ENCODE measurements around the gene ABLIM1. TPM values are rescaled to one million over a fixed set of nuclear protein-coding genes. Genes with fewer than 3 reads are reported as not detected.

The ABLIM1 gene
- total and polyA plus RNA-seq, 4 donors, result 20.0 to 135 (median 59.9) TPM

- H3K9ac ChIP-seq (ENCODE audit: insufficient read depth in 1 of 2, low read length in 2 of 2), result no peak overlapping the region
- DNase-seq (no peak), ATAC-seq (ENCODE audit: insufficient read depth, low FRiP score) (no peak)
- H3K27ac ChIP-seq (ENCODE audit: low read depth in 1 of 2, low read length in 1 of 2), result peak overlapping the region; percentile 48 to 84
- no peaks in the 10 kb centered on the region for H3K36me3 ChIP-seq (ENCODE audit: control insufficient read depth in 4 of 4, insufficient read depth in 4 of 4, low read length in 4 of 4)
- no peak for TF ChIP-seq CTCF (IDR thresholded peaks at IDR 0.05; ENCODE audit: control extremely low read depth, extremely low read depth)
- WGBS, 2 donors, result 79 to 83% methylated on average over 4 of the region's 4 CpGs
- H3K27me3 ChIP-seq (ENCODE audit: control insufficient read depth in 3 of 3, insufficient read depth in 3 of 3, low read length in 2 of 3), result no peaks in the 10 kb centered on the region
- peaks cover 5 to 59% (median 40%) of the 10 kb centered on the region in 5 donors for H3K4me1 ChIP-seq (ENCODE audit: control insufficient read depth in 5 of 5, insufficient read depth in 5 of 5, low read length in 5 of 5)
- H3K4me3 ChIP-seq, result no peak overlapping the region
- no peaks in the 10 kb centered on the region for H3K9me3 ChIP-seq (ENCODE audit: control insufficient read depth in 4 of 4, insufficient read depth in 3 of 4, low read length in 3 of 4)
Measured at GRCh38 chr10:114518401-114519305, 139.4 kb downstream of the ABLIM1 start.

GRCh38 chr10:114517368-114518250 lies 140.5 kb downstream of the ABLIM1 start:
- DNase-seq, result no peak
- no peak overlapping the region for H3K4me3 ChIP-seq
- 84 to 85% methylated on average over 14 of the region's 14 CpGs for WGBS, 2 donors
- H3K9ac ChIP-seq (ENCODE audit: insufficient read depth in 1 of 2, low read length in 2 of 2), result no peak overlapping the region
- ATAC-seq (ENCODE audit: insufficient read depth, low FRiP score), result no peak
- H3K9me3 ChIP-seq (ENCODE audit: control insufficient read depth in 4 of 4, insufficient read depth in 3 of 4, low read length in 3 of 4), result no peaks in the 10 kb centered on the region
- no peaks in the 10 kb centered on the region for H3K36me3 ChIP-seq (ENCODE audit: control insufficient read depth in 4 of 4, insufficient read depth in 4 of 4, low read length in 4 of 4)
- no peaks in the 10 kb centered on the region for H3K27me3 ChIP-seq (ENCODE audit: control insufficient read depth in 3 of 3, insufficient read depth in 3 of 3, low read length in 2 of 3)
- peak overlapping the region; percentile 32 to 84 for H3K27ac ChIP-seq (ENCODE audit: low read depth in 1 of 2, low read length in 1 of 2)
- peaks cover 3 to 65% (median 34%) of the 10 kb centered on the region in 5 donors for H3K4me1 ChIP-seq (ENCODE audit: control insufficient read depth in 5 of 5, insufficient read depth in 5 of 5, low read length in 5 of 5)
- TF ChIP-seq CTCF (IDR thresholded peaks at IDR 0.05; ENCODE audit: control extremely low read depth, extremely low read depth), result no peak

- no peak for ATAC-seq (ENCODE audit: insufficient read depth, low FRiP score)
- H3K9me3 ChIP-seq (ENCODE audit: control insufficient read depth in 4 of 4, insufficient read depth in 3 of 4, low read length in 3 of 4), result no peaks in the 10 kb centered on the region
- H3K4me3 ChIP-seq, result no peak overlapping the region
- no peak for TF ChIP-seq CTCF (IDR thresholded peaks at IDR 0.05; ENCODE audit: control extremely low read depth, extremely low read depth)
- no peak overlapping the region for H3K9ac ChIP-seq (ENCODE audit: insufficient read depth in 1 of 2, low read length in 2 of 2)
- WGBS, 2 donors, result 72 to 73% methylated on average over 3 of the region's 3 CpGs
- DNase-seq, result peak in 1 of 3 donors; percentile 67
- H3K27ac ChIP-seq (ENCODE audit: low read depth in 1 of 2, low read length in 1 of 2), result peak overlapping the region in 1 of 2 donors; percentile 84
- no peaks in the 10 kb centered on the region for H3K27me3 ChIP-seq (ENCODE audit: control insufficient read depth in 3 of 3, insufficient read depth in 3 of 3, low read length in 2 of 3)
- H3K36me3 ChIP-seq (ENCODE audit: control insufficient read depth in 4 of 4, insufficient read depth in 4 of 4, low read length in 4 of 4), result peaks cover 0 to 3% (median 1%) of the 10 kb centered on the region in 4 donors
- peaks cover 3 to 52% (median 30%) of the 10 kb centered on the region in 5 donors for H3K4me1 ChIP-seq (ENCODE audit: control insufficient read depth in 5 of 5, insufficient read depth in 5 of 5, low read length in 5 of 5)
Measured at GRCh38 chr10:114516356-114516755, 141.7 kb downstream of the ABLIM1 start.
